Ovary (tissue), 9 donors: ENCODE data around the gene VPS26C. TPM values are rescaled to one million over a fixed set of nuclear protein-coding genes. Genes with fewer than 3 reads are reported as not detected.
"Not testable (repeated sequence)": the region's sequence is repeated elsewhere in the genome, so short reads cannot be mapped to it uniquely, and the experiment has no call there.

Experiments used
- DNase-seq, 5 donors: peaks; one replicate each; pipeline ENCODE4 v3.0.0-alpha.2; 2019 to 2020
- H3K27ac ChIP-seq, 2 donors: fragments of 200-600 bp; one replicate each; pipeline versions ENCODE4 v1.5.1 to v1.8.0; 2019 to 2022
- H3K27me3 ChIP-seq: fragments of 200-600 bp; one replicate; pipeline ENCODE4 v1.8.0; 2022
- H3K36me3 ChIP-seq: fragments of 200-600 bp; sonication (generic); one replicate; pipeline ENCODE4 v1.5.1; 2019
- H3K4me1 ChIP-seq: one replicate; pipeline ENCODE4 v1.8.1; 2013; ENCODE audit warnings: mild to moderate bottlenecking, moderate library complexity; ENCODE audit not compliant: insufficient read depth
- H3K4me3 ChIP-seq: fragments of 200-600 bp; sonication (generic); one replicate; pipeline ENCODE4 v1.5.1; 2017
- H3K9me3 ChIP-seq, 2 donors: fragments of 200-600 bp in 1 of 2; sonication (generic) in 1 of 2; one replicate each; pipeline versions ENCODE4 v1.5.1 to v1.8.1; 2013 to 2019; ENCODE audit warnings: mild to moderate bottlenecking in 1 of 2, moderate library complexity in 1 of 2
- CTCF ChIP-seq, 3 donors: fragments of 450-650 bp in 2 of 3; fragments of 200-600 bp in 1 of 3; IDR thresholded peaks; one replicate each; pipeline versions ENCODE4 v1.5.1 to v1.8.0; 2016 to 2022; ENCODE audit warnings: antibody characterized with exemption in 3 of 3, mild to moderate bottlenecking in 1 of 3
- EP300 ChIP-seq: sonication (generic); formaldehyde crosslinking; IDR thresholded peaks from one replicate; pipeline ENCODE4 v1.6.1; 2017; ENCODE audit warnings: antibody characterized with exemption
- POLR2A ChIP-seq: fragments of 450-650 bp; IDR thresholded peaks from one replicate; pipeline ENCODE4 v1.6.1; 2017; ENCODE audit warnings: antibody characterized with exemption, mild to moderate bottlenecking, moderate library complexity
- WGBS, 3 donors: extraction: QIAGEN DNeasy Blood & Tissue Kit in 1 of 3; methylation state at CpG; one replicate each; pipeline versions ENCODE4 v1.1.5 to v1.1.7; 2013 to 2017; 5-methylcytosine and 5-hydroxymethylcytosine counted together
- intact Hi-C, 4 donors: fragments of 100-400 bp; cut with DNase I; formaldehyde crosslinking; loops; one replicate each; pipeline versions ENCODE4 v1.11.0 to v1.15.1; 2022 to 2023
- polyA plus RNA-seq, 2 donors: library from polyadenylated mRNA; stranded (reverse); fragments of 200-250 nt in 1 of 2; fragments of 350-450 nt in 1 of 2; fragmentation: Illumina TruSeq in 1 of 2; extraction: RNeasy Lipid Tissue Mini Kit (QIAGEN cat#74804) in 1 of 2; gene quantifications; one replicate each; pipeline ENCODE4 v1.2.3, GENCODE V29; 2013 to 2014
- total RNA-seq, 7 donors: library from RNA; depleted of rRNA in 2 of 7; stranded (reverse); fragments of >200 nt in 2 of 7; fragmentation: NEBNext Ultra II Directional in 3 of 7; extraction: Animal tissue kit (Norgen Biotek cat#: 25700) in 3 of 7; gene quantifications; one replicate each; pipeline versions ENCODE4 v1.1.0 to v1.2.4, GENCODE V29; 2016 to 2023
- donor health status: DM: no; HTN: no; CAD: no; lungs with moderate emphysema.
- donor health status: DM: no; HTN: no; CAD: no.
- donor health status: Bipolar disorder and iron deficiency.
- donor health status: DM: yes; HTN: yes; CAD: no.
- donor health status: DM: no; HTN: no; CAD: no.
- donor health status: DM: yes; HTN: yes; CAD: no.

VPS26C gene
- total and polyA plus RNA-seq, 9 donors, result 16.3 to 47.7 (median 33.9) TPM

- intact Hi-C loops, result no loop called here
- no peak overlapping the region for H3K27ac ChIP-seq
- no peaks in the 10 kb centered on the region for H3K4me1 ChIP-seq
- no peaks in the 10 kb centered on the region for H3K27me3 ChIP-seq
- H3K36me3 ChIP-seq, result no peaks in the 10 kb centered on the region
- TF ChIP-seq EP300 (no peak), CTCF (IDR thresholded peaks at IDR 0.05) (no peak), POLR2A (no peak)
- H3K4me3 ChIP-seq, result no peak overlapping the region
- no peak for DNase-seq
- WGBS, 3 donors, result 31 to 46% (median 40%) methylated on average over 15 to 16 of the region's 16 CpGs
- no peaks in the 10 kb centered on the region for H3K9me3 ChIP-seq
These were observed 14.9 kb upstream of the VPS26C start for GRCh38 chr21:37281993-37282392.

GRCh38 chr21:37281579-37281978 lies 14.4 kb upstream of the VPS26C start:
- TF ChIP-seq EP300 (no peak), POLR2A (no peak), CTCF (IDR thresholded peaks at IDR 0.05) (no peak)
- no peaks in the 10 kb centered on the region for H3K36me3 ChIP-seq
- intact Hi-C loops, result no loop called here
- no peak for DNase-seq
- no peaks in the 10 kb centered on the region for H3K4me1 ChIP-seq
- no peaks in the 10 kb centered on the region for H3K9me3 ChIP-seq
- H3K27me3 ChIP-seq, result no peaks in the 10 kb centered on the region
- H3K27ac ChIP-seq, result no peak overlapping the region
- 42 to 57% (median 53%) methylated on average over 10 of the region's 10 CpGs for WGBS, 3 donors
- no peak overlapping the region for H3K4me3 ChIP-seq

- H3K4me3 ChIP-seq, intact Hi-C loops, H3K4me1 ChIP-seq, H3K27me3 ChIP-seq, H3K9me3 ChIP-seq, H3K27ac ChIP-seq, H3K36me3 ChIP-seq, DNase-seq: not testable (repeated sequence)
- WGBS, 3 donors, result 85 to 90% (median 87%) methylated on average over 4 of the region's 4 CpGs
These were observed 12.1 kb upstream of the VPS26C start for GRCh38 chr21:37279271-37279670.

GRCh38 chr21:37278199-37278598 lies 11.1 kb upstream of the VPS26C start:
- H3K9me3 ChIP-seq, result no peaks in the 10 kb centered on the region
- 71 to 83% (median 82%) methylated on average over 7 of the region's 7 CpGs for whole genome bisulfite sequencing, 3 donors
- H3K4me3 ChIP-seq, result no peak overlapping the region
- H3K4me1 ChIP-seq, result no peaks in the 10 kb centered on the region
- DNase-seq, result no peak
- no peaks in the 10 kb centered on the region for H3K27me3 ChIP-seq
- intact Hi-C loops, result no loop called here
- H3K27ac ChIP-seq, result no peak overlapping the region
- no peaks in the 10 kb centered on the region for H3K36me3 ChIP-seq
- TF ChIP-seq POLR2A (no peak), EP300 (no peak), CTCF (IDR thresholded peaks at IDR 0.05) (no peak)

- no peak overlapping the region for H3K27ac ChIP-seq
- 84 to 89% (median 85%) methylated on average over 3 of the region's 3 CpGs for WGBS, 3 donors
These were observed 9.2 kb upstream of the VPS26C start for GRCh38 chr21:37276377-37276776.

More at GRCh38 chr21:37276377-37276776, 9.2 kb upstream of the VPS26C start:
- Histone ChIP-seq H3K4me1 (no peaks in the 10 kb centered on the region), H3K27me3 (no peaks in the 10 kb centered on the region), H3K36me3 (no peaks in the 10 kb centered on the region), H3K9me3 (no peaks in the 10 kb centered on the region), H3K4me3 (no peak overlapping the region)
- intact Hi-C loops, result no loop called here
- TF ChIP-seq POLR2A (no peak), EP300 (no peak), CTCF (IDR thresholded peaks at IDR 0.05) (no peak)
- no peak for DNase-seq
